Hepatocyte (in vitro differentiated cells): ENCODE measurements around the gene SPATA32. TPM values are rescaled to one million over a fixed set of nuclear protein-coding genes. Genes with fewer than 3 reads are reported as not detected.

ENCODE experiments used
- DNase-seq: peaks from one replicate; pipeline ENCODE4 v3.0.0-alpha.2; 2016; ENCODE audit warnings: low spot score
- H2AFZ ChIP-seq: fragments of 200-600 bp; sonication (generic); 2 replicates; pipeline ENCODE4 v1.6.0; 2016; ENCODE audit warnings: antibody characterized with exemption, mild to moderate bottlenecking
- H3K27ac ChIP-seq: fragments of 200-600 bp; sonication (generic); 2 replicates; pipeline ENCODE4 v1.5.1; 2016; ENCODE audit warnings: mild to moderate bottlenecking
- H3K27me3 ChIP-seq: fragments of 200-600 bp; sonication (generic); 2 replicates; pipeline ENCODE4 v1.6.1; 2016
- H3K36me3 ChIP-seq: fragments of 200-600 bp; sonication (generic); replicated peaks from 2 replicates; pipeline ENCODE4 v1.5.1; 2016; ENCODE audit warnings: low read depth; ENCODE audit not compliant: insufficient read depth
- H3K4me1 ChIP-seq: fragments of 200-600 bp; sonication (generic); 2 replicates; pipeline ENCODE4 v1.5.1; 2016; ENCODE audit warnings: mild to moderate bottlenecking, moderate library complexity; ENCODE audit not compliant: insufficient read depth
- H3K4me2 ChIP-seq: fragments of 200-600 bp; sonication (generic); 2 replicates; pipeline ENCODE4 v1.6.0; 2016
- H3K4me3 ChIP-seq: fragments of 200-600 bp; sonication (generic); 2 replicates; pipeline ENCODE4 v1.5.1; 2016; ENCODE audit warnings: mild to moderate bottlenecking
- H3K79me2 ChIP-seq: fragments of 200-600 bp; sonication (generic); 2 replicates; pipeline ENCODE4 v1.6.0; 2017; ENCODE audit warnings: mild to moderate bottlenecking
- H3K9me2 ChIP-seq: fragments of 200-600 bp; sonication (generic); replicated peaks from 2 replicates; pipeline ENCODE4 v1.6.0; 2017; ENCODE audit warnings: mild to moderate bottlenecking; ENCODE audit not compliant: insufficient read depth
- H3K9me3 ChIP-seq: fragments of 200-600 bp; sonication (generic); 2 replicates; pipeline ENCODE4 v1.5.1; 2016; ENCODE audit warnings: low read depth, mild to moderate bottlenecking
- H4K20me1 ChIP-seq: fragments of 200-600 bp; sonication (generic); 2 replicates; pipeline ENCODE4 v1.6.0; 2016; ENCODE audit warnings: mild to moderate bottlenecking; ENCODE audit not compliant: insufficient read depth, poor library complexity, severe bottlenecking
- EZH2 ChIP-seq: fragments of 200-600 bp; sonication (generic); IDR thresholded peaks from 2 replicates; pipeline ENCODE4 v1.6.1; 2016; ENCODE audit warnings: antibody characterized with exemption, mild to moderate bottlenecking, borderline replicate concordance
- EZH2phosphoT487 ChIP-seq: fragments of 200-600 bp; sonication (generic); IDR thresholded peaks from one replicate; pipeline ENCODE4 v1.6.1; 2018; ENCODE audit warnings: antibody characterized with exemption, mild to moderate bottlenecking, low read depth, moderate library complexity; ENCODE audit not compliant: unreplicated experiment, severe bottlenecking
- WGBS: methylation state at CpG from one replicate; pipeline ENCODE4 v1.1.6; 2016; ENCODE audit warnings: low lambda C conversion rate; ENCODE audit errors: missing lambda C conversion rate; 5-methylcytosine and 5-hydroxymethylcytosine counted together
- polyA plus RNA-seq: library from polyadenylated mRNA; unstranded; fragments of >200 nt; fragmentation: Nextera tagmentation; extraction: Ambion mirVana; gene quantifications from 2 replicates; pipeline ENCODE4 v1.2.1, GENCODE V29; 2016
- total RNA-seq: library from RNA; depleted of rRNA; stranded (reverse); fragments of >200 nt; gene quantifications from 2 replicates; pipeline ENCODE4 v1.2.3, GENCODE V29; 2014
- TF ChIP-seq, protein P1 (sequence below): fragments of 200-600 bp; sonication (generic); IDR thresholded peaks from 2 replicates; pipeline ENCODE4 v1.5.1; 2016; ENCODE audit warnings: antibody characterized with exemption, mild to moderate bottlenecking; ENCODE audit not compliant: poor library complexity

The SPATA32 gene
- total and polyA plus RNA-seq, 2 experiments from 2014 or later, result 0.31 TPM; not detected in 1

DNA sequence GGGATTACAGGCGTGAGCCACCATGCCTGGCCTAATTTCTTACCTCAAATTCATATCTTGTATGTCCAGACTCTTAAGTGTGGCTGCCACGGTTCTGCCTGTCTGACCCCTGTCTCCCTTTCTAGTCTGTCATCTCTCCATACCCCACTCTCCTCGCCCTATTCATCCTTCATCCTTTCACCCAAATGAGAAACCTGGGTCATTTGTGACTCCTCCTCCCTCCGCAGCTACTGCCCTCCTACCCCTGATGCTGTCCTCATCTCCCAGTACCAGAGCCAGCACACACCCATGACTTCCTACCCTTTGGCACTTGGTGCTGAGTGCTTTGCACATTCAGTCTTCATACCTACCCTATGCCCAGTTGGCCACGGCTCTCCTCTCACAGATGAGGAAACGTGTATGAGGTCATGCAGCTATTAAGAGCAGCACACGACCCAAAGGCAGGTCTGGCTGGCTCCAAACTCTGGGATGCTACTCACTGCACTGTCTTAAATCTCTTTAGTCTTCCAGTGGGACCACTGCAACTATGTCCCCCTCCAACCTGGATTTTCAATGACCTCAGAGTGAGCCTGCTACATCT, 1.6 kb downstream of the SPATA32 start:
- no peaks in the 10 kb centered on the region for H3K9me2 ChIP-seq
- H3K4me3 ChIP-seq, result no peak overlapping the region
- H3K9me3 ChIP-seq, result no peaks in the 10 kb centered on the region
- H3K36me3 ChIP-seq, result no peaks in the 10 kb centered on the region
- 88% methylated on average over 7 of the region's 7 CpGs for WGBS
- H4K20me1 ChIP-seq, result no peaks in the 10 kb centered on the region
- DNase-seq, result no peak
- no peak overlapping the region for H3K27ac ChIP-seq
- H3K27me3 ChIP-seq, result no peaks in the 10 kb centered on the region
- H2AFZ ChIP-seq, result no peak overlapping the region
- peaks cover 9% of the 10 kb centered on the region for H3K4me1 ChIP-seq
- TF ChIP-seq EZH2phosphoT487, result no peak
- TF ChIP-seq, protein P1, sequence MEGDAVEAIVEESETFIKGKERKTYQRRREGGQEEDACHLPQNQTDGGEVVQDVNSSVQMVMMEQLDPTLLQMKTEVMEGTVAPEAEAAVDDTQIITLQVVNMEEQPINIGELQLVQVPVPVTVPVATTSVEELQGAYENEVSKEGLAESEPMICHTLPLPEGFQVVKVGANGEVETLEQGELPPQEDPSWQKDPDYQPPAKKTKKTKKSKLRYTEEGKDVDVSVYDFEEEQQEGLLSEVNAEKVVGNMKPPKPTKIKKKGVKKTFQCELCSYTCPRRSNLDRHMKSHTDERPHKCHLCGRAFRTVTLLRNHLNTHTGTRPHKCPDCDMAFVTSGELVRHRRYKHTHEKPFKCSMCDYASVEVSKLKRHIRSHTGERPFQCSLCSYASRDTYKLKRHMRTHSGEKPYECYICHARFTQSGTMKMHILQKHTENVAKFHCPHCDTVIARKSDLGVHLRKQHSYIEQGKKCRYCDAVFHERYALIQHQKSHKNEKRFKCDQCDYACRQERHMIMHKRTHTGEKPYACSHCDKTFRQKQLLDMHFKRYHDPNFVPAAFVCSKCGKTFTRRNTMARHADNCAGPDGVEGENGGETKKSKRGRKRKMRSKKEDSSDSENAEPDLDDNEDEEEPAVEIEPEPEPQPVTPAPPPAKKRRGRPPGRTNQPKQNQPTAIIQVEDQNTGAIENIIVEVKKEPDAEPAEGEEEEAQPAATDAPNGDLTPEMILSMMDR, result no peak
- TF ChIP-seq EZH2, result no peak
- H3K79me2 ChIP-seq, result no peaks in the 10 kb centered on the region
- no peak overlapping the region for H3K4me2 ChIP-seq

DNA sequence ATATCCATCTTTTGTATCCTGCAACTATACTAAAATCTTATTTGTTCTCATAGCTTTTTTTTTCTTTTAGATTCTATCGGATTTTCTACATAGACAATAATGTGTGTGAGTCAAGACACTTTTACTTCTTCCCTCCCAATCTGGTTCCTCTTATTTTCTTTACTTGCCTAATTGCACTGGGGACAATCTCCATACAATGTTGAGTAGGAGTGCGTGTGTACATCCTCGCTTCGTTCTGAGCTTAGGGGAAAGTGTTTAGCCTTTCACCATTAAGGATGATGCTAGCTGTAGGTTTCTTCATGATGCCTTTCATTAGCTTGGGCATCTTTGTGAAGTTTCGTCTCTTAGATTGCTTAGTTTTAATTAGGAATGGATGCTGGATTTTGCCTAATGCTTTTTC, 2.9 kb downstream of the SPATA32 start:
- H3K79me2 ChIP-seq, result no peaks in the 10 kb centered on the region
- no peaks in the 10 kb centered on the region for H3K36me3 ChIP-seq
- no peak overlapping the region for H2AFZ ChIP-seq
- H3K4me3 ChIP-seq, result no peak overlapping the region
- no peaks in the 10 kb centered on the region for H4K20me1 ChIP-seq
- no peak for DNase-seq
- H3K9me3 ChIP-seq, result no peaks in the 10 kb centered on the region
- TF ChIP-seq EZH2phosphoT487, result no peak
- TF ChIP-seq EZH2, result no peak
- TF ChIP-seq, protein P1, result no peak
- whole genome bisulfite sequencing, result 88% methylated on average over 5 of the region's 5 CpGs
- H3K4me2 ChIP-seq, result no peak overlapping the region
- H3K27me3 ChIP-seq, result no peaks in the 10 kb centered on the region
- no peaks in the 10 kb centered on the region for H3K9me2 ChIP-seq
- H3K27ac ChIP-seq, result no peak overlapping the region
- peaks cover 7% of the 10 kb centered on the region for H3K4me1 ChIP-seq

- TF ChIP-seq EZH2phosphoT487 (no peak), EZH2 (no peak)
- TF ChIP-seq, protein P1, result no peak
- H3K4me2 ChIP-seq, result no peak overlapping the region
- H3K36me3 ChIP-seq, result no peaks in the 10 kb centered on the region
- no peaks in the 10 kb centered on the region for H3K27me3 ChIP-seq
- DNase-seq, result no peak
- no peaks in the 10 kb centered on the region for H3K9me2 ChIP-seq
- no peaks in the 10 kb centered on the region for H4K20me1 ChIP-seq
- H3K27ac ChIP-seq, result no peak overlapping the region
- no peaks in the 10 kb centered on the region for H3K9me3 ChIP-seq
- no peak overlapping the region for H2AFZ ChIP-seq
- no peaks in the 10 kb centered on the region for H3K4me1 ChIP-seq
- WGBS, result 68% methylated on average over 16 of the region's 16 CpGs
- no peak overlapping the region for H3K4me3 ChIP-seq
- H3K79me2 ChIP-seq, result no peaks in the 10 kb centered on the region
Measured at GRCh38 chr17:45257115-45257514, 4.8 kb downstream of the SPATA32 start.
